Tibial nerve (tissue), 4 donors: ENCODE measurements around the gene UBE2G2.

Experiments used
- CTCF ChIP-seq, 5 experiments: fragments of 200-600 bp in 3 of 5; fragments of 450-650 bp in 2 of 5; sonication (generic) in 3 of 5; IDR thresholded peaks; one replicate each; pipeline ENCODE4 v1.5.1; 2016 to 2019; ENCODE audit warnings: antibody characterized with exemption in 5 of 5, mild to moderate bottlenecking in 3 of 5, moderate library complexity in 2 of 5
- EP300 ChIP-seq, 2 donors: sonication (generic); formaldehyde crosslinking; IDR thresholded peaks; one replicate each; pipeline ENCODE4 v1.6.1; 2017; ENCODE audit warnings: antibody characterized with exemption in 2 of 2, mild to moderate bottlenecking in 1 of 2
- POLR2A ChIP-seq, 2 donors: fragments of 450-650 bp; IDR thresholded peaks; one replicate each; pipeline ENCODE4 v1.6.1; 2017; ENCODE audit warnings: antibody characterized with exemption in 2 of 2, mild to moderate bottlenecking in 2 of 2, moderate library complexity in 2 of 2

GRCh38 chr21:44797775-44798174 lies 3.8 kb downstream of the UBE2G2 start:
- TF ChIP-seq CTCF (IDR thresholded peaks at IDR 0.05) (no peak), EP300 (IDR thresholded peaks at IDR 0.05) (no peak), POLR2A (IDR thresholded peaks at IDR 0.05) (no peak)
